ENCODE results near the gene NRF1.

NRF1 gene

DNA sequence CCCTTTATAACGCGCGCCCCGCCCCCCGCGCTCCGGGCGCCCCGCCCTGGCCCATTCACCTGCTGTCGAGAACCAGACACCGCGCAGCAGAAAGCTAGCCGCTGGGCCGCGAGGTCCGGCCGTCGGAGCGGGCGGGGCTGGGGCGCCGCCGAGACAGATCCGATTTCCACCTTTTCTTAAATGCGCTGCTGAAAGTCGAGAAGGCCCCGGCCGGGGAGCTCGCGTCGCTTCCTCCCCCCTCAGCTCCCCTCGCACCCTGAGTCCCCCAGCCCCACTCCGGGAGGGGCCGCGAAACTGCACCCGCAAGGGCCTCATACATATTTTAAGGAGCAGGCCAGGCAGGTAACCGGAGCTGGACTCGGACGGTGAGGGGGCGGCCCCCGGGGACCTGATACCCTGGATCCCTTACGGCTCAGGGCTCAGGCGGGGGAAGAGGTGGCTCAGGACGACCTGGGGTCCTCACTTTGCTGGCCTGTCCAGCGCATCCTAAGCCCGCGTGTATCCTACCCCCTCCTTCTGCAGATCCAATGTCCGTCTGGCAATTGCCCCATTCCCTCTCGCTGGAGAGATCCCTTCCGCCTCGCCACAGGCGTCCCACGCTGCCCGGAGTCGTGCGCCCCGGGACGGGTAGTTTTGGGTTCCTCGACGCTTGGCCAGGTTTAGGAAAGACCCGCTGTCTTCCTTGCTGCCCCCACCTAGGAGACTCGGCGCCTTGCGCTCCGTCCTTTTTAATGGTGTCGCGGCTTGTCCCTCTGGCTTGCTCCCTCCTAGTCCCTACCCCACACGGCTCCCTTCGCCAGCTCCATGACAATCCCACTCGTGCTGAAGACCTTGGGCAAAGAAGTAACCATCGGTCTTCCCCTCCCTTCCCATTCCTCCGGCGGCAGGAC is 170.7 kb downstream of the NRF1 start:
- H3K9me2 ChIP-seq (replicated peaks; ENCODE audit: insufficient read depth, low read length), result no peaks in the 10 kb centered on the region
- no peaks in the 10 kb centered on the region for H3K36me3 ChIP-seq (replicated peaks; ENCODE audit: insufficient read depth, low read length)
- H3K27me3 ChIP-seq (replicated peaks; ENCODE audit: insufficient read depth, low read length), result peaks cover 49% of the 10 kb centered on the region
- peak overlapping the region; percentile 86 for H3K4me2 ChIP-seq (ENCODE audit: low read depth, low read length)
- H3K9ac ChIP-seq (ENCODE audit: low read length), result no peak overlapping the region
- no peaks in the 10 kb centered on the region for H3K79me2 ChIP-seq (ENCODE audit: low read length)
- no peak for TF ChIP-seq EZH2 (optimal IDR thresholded peaks at IDR 0.05; ENCODE audit: low read depth, low read length)
- TF ChIP-seq CTCF (IDR thresholded peaks at IDR 0.05; ENCODE audit: low read length), result no peak
- TF ChIP-seq EZH2phosphoT487 (IDR thresholded peaks at IDR 0.05; ENCODE audit: low read length), result no peak; the same call in 1 of the 2 replicates
- H4K20me1 ChIP-seq (ENCODE audit: insufficient read depth, low read length), result no peaks in the 10 kb centered on the region
- H2AFZ ChIP-seq (ENCODE audit: low read length), result peak overlapping the region; percentile 99
- peaks cover 26% of the 10 kb centered on the region for H3K4me1 ChIP-seq (ENCODE audit: low read length)
- peaks cover 17% of the 10 kb centered on the region; the same call in 1 of the 2 replicates for H3F3A ChIP-seq (ENCODE audit: insufficient read depth, low read length)
- H3K9me3 ChIP-seq (replicated peaks; ENCODE audit: insufficient read depth, low read length), result no peaks in the 10 kb centered on the region
- H3K4me3 ChIP-seq (ENCODE audit: low read length), result peak overlapping the region; percentile 98
- H3K27ac ChIP-seq (ENCODE audit: low read length), result no peak overlapping the region
- peak; percentile 14 for DNase-seq

- H3K4me1 ChIP-seq (ENCODE audit: low read length), result peaks cover 26% of the 10 kb centered on the region
- H3K27me3 ChIP-seq (replicated peaks; ENCODE audit: insufficient read depth, low read length), result peaks cover 49% of the 10 kb centered on the region
- no peak for DNase-seq
- H3K36me3 ChIP-seq (replicated peaks; ENCODE audit: insufficient read depth, low read length), result no peaks in the 10 kb centered on the region
- no peak overlapping the region for H3K9ac ChIP-seq (ENCODE audit: low read length)
- no peak overlapping the region for H3K27ac ChIP-seq (ENCODE audit: low read length)
- no peaks in the 10 kb centered on the region for H4K20me1 ChIP-seq (ENCODE audit: insufficient read depth, low read length)
- peaks cover 17% of the 10 kb centered on the region; the same call in 1 of the 2 replicates for H3F3A ChIP-seq (ENCODE audit: insufficient read depth, low read length)
- no peaks in the 10 kb centered on the region for H3K79me2 ChIP-seq (ENCODE audit: low read length)
- H3K9me3 ChIP-seq (replicated peaks; ENCODE audit: insufficient read depth, low read length), result no peaks in the 10 kb centered on the region
- no peak overlapping the region for H3K4me2 ChIP-seq (ENCODE audit: low read depth, low read length)
- TF ChIP-seq EZH2 (optimal IDR thresholded peaks at IDR 0.05; ENCODE audit: low read depth, low read length) (no peak), CTCF (IDR thresholded peaks at IDR 0.05; ENCODE audit: low read length) (no peak), EZH2phosphoT487 (IDR thresholded peaks at IDR 0.05; ENCODE audit: low read length) (no peak)
- H3K9me2 ChIP-seq (replicated peaks; ENCODE audit: insufficient read depth, low read length), result no peaks in the 10 kb centered on the region
- H3K4me3 ChIP-seq (ENCODE audit: low read length), result no peak overlapping the region
- no peak overlapping the region for H2AFZ ChIP-seq (ENCODE audit: low read length)
These were observed 171.5 kb downstream of the NRF1 start for GRCh38 chr7:129782818-129783583.

GRCh38 chr7:129783584-129783919 is 172.0 kb downstream of the NRF1 start:
- no peak overlapping the region for H3K27ac ChIP-seq (ENCODE audit: low read length)
- no peak for TF ChIP-seq EZH2 (optimal IDR thresholded peaks at IDR 0.05; ENCODE audit: low read depth, low read length)
- no peak for TF ChIP-seq EZH2phosphoT487 (IDR thresholded peaks at IDR 0.05; ENCODE audit: low read length)
- TF ChIP-seq CTCF (IDR thresholded peaks at IDR 0.05; ENCODE audit: low read length), result no peak
- no peaks in the 10 kb centered on the region for H3K36me3 ChIP-seq (replicated peaks; ENCODE audit: insufficient read depth, low read length)
- no peaks in the 10 kb centered on the region for H3K9me2 ChIP-seq (replicated peaks; ENCODE audit: insufficient read depth, low read length)
- H3K4me1 ChIP-seq (ENCODE audit: low read length), result peaks cover 26% of the 10 kb centered on the region
- no peak overlapping the region for H3K4me3 ChIP-seq (ENCODE audit: low read length)
- no peak overlapping the region for H3K9ac ChIP-seq (ENCODE audit: low read length)
- H3K4me2 ChIP-seq (ENCODE audit: low read depth, low read length), result no peak overlapping the region
- H2AFZ ChIP-seq (ENCODE audit: low read length), result no peak overlapping the region
- peaks cover 49% of the 10 kb centered on the region for H3K27me3 ChIP-seq (replicated peaks; ENCODE audit: insufficient read depth, low read length)
- no peaks in the 10 kb centered on the region for H3K9me3 ChIP-seq (replicated peaks; ENCODE audit: insufficient read depth, low read length)
- no peak for DNase-seq
- peaks cover 17% of the 10 kb centered on the region; the same call in 1 of the 2 replicates for H3F3A ChIP-seq (ENCODE audit: insufficient read depth, low read length)
- no peaks in the 10 kb centered on the region for H4K20me1 ChIP-seq (ENCODE audit: insufficient read depth, low read length)
- no peaks in the 10 kb centered on the region for H3K79me2 ChIP-seq (ENCODE audit: low read length)
